CD14-positive monocyte (primary cell): ENCODE results near the gene MXRA5. TPM values are rescaled to one million over a fixed set of nuclear protein-coding genes. Genes with fewer than 3 reads are reported as not detected.

Experiments
- DNase-seq, 3 donors: peaks; one replicate each; pipeline ENCODE4 v3.0.0-alpha.2; 2011 to 2022
- H2AFZ ChIP-seq: 2 replicates; pipeline ENCODE4 v1.6.0; 2012; ENCODE audit warnings: mild to moderate bottlenecking, low read depth, low read length, inconsistent platforms; ENCODE audit not compliant: insufficient read depth, poor library complexity, severe bottlenecking
- H3K27ac ChIP-seq, 2 donors: 1 replicate in 1 of 2; 2 replicates in 1 of 2; pipeline ENCODE4 v1.5.1; 2012 to 2013; ENCODE audit warnings: low read length in 2 of 2, control low read depth in 1 of 2, inconsistent platforms in 1 of 2, low read depth in 1 of 2, mild to moderate bottlenecking in 1 of 2
- H3K27me3 ChIP-seq, 2 donors: one replicate each; pipeline versions ENCODE4 v1.6.0 to v1.6.1; 2011 to 2013; ENCODE audit warnings: low read length in 2 of 2; ENCODE audit not compliant: control insufficient read depth in 2 of 2, insufficient read depth in 2 of 2
- H3K36me3 ChIP-seq, 2 donors: replicated peaks in 1 of 2; 1 replicate in 1 of 2; 2 replicates in 1 of 2; pipeline versions ENCODE4 v1.5.1 to v1.6.1; 2012 to 2013; ENCODE audit warnings: low read length in 2 of 2, control low read depth in 1 of 2, inconsistent platforms in 1 of 2, mild to moderate bottlenecking in 1 of 2; ENCODE audit not compliant: insufficient read depth in 2 of 2, control insufficient read depth in 1 of 2
- H3K4me1 ChIP-seq, 2 donors: 1 replicate in 1 of 2; 2 replicates in 1 of 2; pipeline versions ENCODE4 v1.5.1 to v1.6.1; 2012 to 2013; ENCODE audit warnings: low read length in 2 of 2, control low read depth in 1 of 2, inconsistent platforms in 1 of 2, mild to moderate bottlenecking in 1 of 2, moderate library complexity in 1 of 2; ENCODE audit not compliant: insufficient read depth in 2 of 2, control insufficient read depth in 1 of 2
- H3K4me2 ChIP-seq: replicated peaks from 2 replicates; pipeline ENCODE3; 2012; ENCODE audit warnings: low read length, moderate library complexity, mild to moderate bottlenecking; ENCODE audit not compliant: poor library complexity, severe bottlenecking; ENCODE audit errors: extremely low read depth
- H3K4me3 ChIP-seq, 3 experiments: fragments of 200-600 bp in 1 of 3; sonication (generic) in 1 of 3; replicated peaks in 1 of 3; 1 replicate in 2 of 3; 2 replicates in 1 of 3; pipeline ENCODE4 v1.5.1; 2011 to 2013; ENCODE audit warnings: low read length in 3 of 3, mild to moderate bottlenecking in 3 of 3, control low read depth in 2 of 3, low read depth in 2 of 3, inconsistent platforms in 1 of 3, moderate library complexity in 1 of 3
- H3K79me2 ChIP-seq: 2 replicates; pipeline ENCODE4 v1.6.0; 2012; ENCODE audit warnings: mild to moderate bottlenecking, control low read depth, inconsistent platforms, low read length, moderate library complexity; ENCODE audit not compliant: insufficient read depth
- H3K9ac ChIP-seq: 2 replicates; pipeline ENCODE4 v1.6.0; 2017; ENCODE audit warnings: low read length, mild to moderate bottlenecking; ENCODE audit not compliant: insufficient read depth, poor library complexity, severe bottlenecking
- H3K9me3 ChIP-seq, 2 donors: replicated peaks in 1 of 2; 1 replicate in 1 of 2; 2 replicates in 1 of 2; pipeline versions ENCODE4 v1.5.1 to v1.6.1; 2012 to 2013; ENCODE audit warnings: low read length in 2 of 2, control low read depth in 1 of 2; ENCODE audit not compliant: control insufficient read depth in 1 of 2, insufficient read depth in 1 of 2
- H4K20me1 ChIP-seq: 2 replicates; pipeline ENCODE4 v1.6.0; 2012; ENCODE audit warnings: mild to moderate bottlenecking, low read length, control low read depth, moderate library complexity; ENCODE audit not compliant: insufficient read depth
- H3K27ac Mint-ChIP-seq, 7 donors: one replicate each; pipeline ENCODE4 v1.8.0; 2020; ENCODE audit warnings: mild to moderate bottlenecking in 7 of 7, mixed read lengths in 7 of 7, moderate library complexity in 6 of 7, inconsistent platforms in 2 of 7
- H3K27me3 Mint-ChIP-seq, 3 donors: one replicate each; pipeline ENCODE4 v1.8.0; 2021 to 2022; ENCODE audit warnings: low read depth in 3 of 3, mild to moderate bottlenecking in 3 of 3, mixed read lengths in 3 of 3, moderate library complexity in 3 of 3, inconsistent platforms in 1 of 3
- H3K36me3 Mint-ChIP-seq, 2 donors: one replicate each; pipeline ENCODE4 v1.8.0; 2020; ENCODE audit warnings: mixed read lengths in 2 of 2, inconsistent platforms in 1 of 2, mild to moderate bottlenecking in 1 of 2
- H3K4me1 Mint-ChIP-seq: one replicate; pipeline ENCODE4 v1.8.0; 2020; ENCODE audit warnings: mild to moderate bottlenecking, mixed read lengths
- H3K4me3 Mint-ChIP-seq, 2 donors: one replicate each; pipeline ENCODE4 v1.8.0; 2020; ENCODE audit warnings: mild to moderate bottlenecking in 2 of 2, mixed read lengths in 2 of 2, moderate library complexity in 1 of 2
- H3K9me3 Mint-ChIP-seq, 7 donors: one replicate each; pipeline ENCODE4 v1.8.0; 2020 to 2022; ENCODE audit warnings: mixed read lengths in 7 of 7, mild to moderate bottlenecking in 6 of 7, moderate library complexity in 6 of 7, inconsistent platforms in 2 of 7
- WGBS: methylation state at CpG from one replicate; pipeline ENCODE4 v1.1.5; 2013; ENCODE audit warnings: missing lambda C conversion rate; ENCODE audit not compliant: insufficient coverage; 5-methylcytosine and 5-hydroxymethylcytosine counted together
- intact Hi-C, 2 donors: fragments of 100-400 bp; cut with micrococcal nuclease; formaldehyde crosslinking; loops; one replicate each; pipeline versions ENCODE4 v1.15.0 to v1.15.1; 2023
- polyA plus RNA-seq, 3 donors: library from polyadenylated mRNA; depleted of rRNA in 1 of 3; unstranded in 2 of 3; stranded (reverse) in 1 of 3; fragments of 300-500 nt in 2 of 3; fragments of >200 nt in 1 of 3; fragmentation: Illumina TruSeq in 2 of 3; gene quantifications; 1 replicate in 2 of 3; 2 replicates in 1 of 3; pipeline ENCODE4 v1.2.3, GENCODE V29; 2012 to 2021
- TF ChIP-seq, protein P1 (sequence below): fragments of 200-600 bp; IDR thresholded peaks from one replicate; pipeline ENCODE4 v1.8.0; 2022; ENCODE audit warnings: antibody characterized with exemption, mild to moderate bottlenecking

The MXRA5 gene
- polyA plus RNA-seq, 3 donors: not detected

DNA sequence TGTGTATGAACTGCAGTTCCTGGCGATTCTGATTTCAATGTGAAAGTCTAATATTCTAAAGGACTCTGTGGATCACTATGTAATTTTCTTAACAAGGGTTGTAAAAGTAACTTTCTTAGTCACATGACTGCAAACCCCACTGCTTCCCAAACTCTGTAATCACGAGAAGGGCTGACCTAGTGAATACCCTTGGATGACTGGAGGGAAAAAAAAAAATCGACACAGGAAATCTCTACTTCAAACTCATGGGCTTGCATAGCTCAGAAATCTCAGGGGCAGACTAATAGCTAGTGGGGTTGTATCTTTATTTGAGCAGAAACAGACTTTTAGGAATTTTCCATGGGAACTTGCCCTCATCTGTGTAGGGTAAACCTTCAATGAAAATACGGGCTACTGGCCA is 4.8 kb upstream of the MXRA5 start:
- Mint-ChIP-seq H3K4me3 (no peak overlapping the region), H3K4me1 (no peaks in the 10 kb centered on the region), H3K27ac (no peak overlapping the region), H3K9me3 (peaks cover 2 to 20% (median 3%) of the 10 kb centered on the region in 7 donors), H3K36me3 (no peaks in the 10 kb centered on the region), H3K27me3 (peaks cover 2 to 20% (median 18%) of the 10 kb centered on the region in 3 donors)
- Histone ChIP-seq H3K27me3 (peaks cover under 1 to 17% of the 10 kb centered on the region in 2 donors), H4K20me1 (no peaks in the 10 kb centered on the region), H3K4me1 (no peaks in the 10 kb centered on the region), H3K4me3 (no peak overlapping the region), H3K27ac (no peak overlapping the region), H3K79me2 (no peaks in the 10 kb centered on the region), H3K9me3 (peaks cover 0 to 3% of the 10 kb centered on the region in 2 donors), H3K4me2 (no peak overlapping the region), H3K9ac (no peak overlapping the region), H2AFZ (no peak overlapping the region), H3K36me3 (no peaks in the 10 kb centered on the region)
- intact Hi-C loops: no loop called here
- DNase-seq: no peak
- TF ChIP-seq, protein P1, sequence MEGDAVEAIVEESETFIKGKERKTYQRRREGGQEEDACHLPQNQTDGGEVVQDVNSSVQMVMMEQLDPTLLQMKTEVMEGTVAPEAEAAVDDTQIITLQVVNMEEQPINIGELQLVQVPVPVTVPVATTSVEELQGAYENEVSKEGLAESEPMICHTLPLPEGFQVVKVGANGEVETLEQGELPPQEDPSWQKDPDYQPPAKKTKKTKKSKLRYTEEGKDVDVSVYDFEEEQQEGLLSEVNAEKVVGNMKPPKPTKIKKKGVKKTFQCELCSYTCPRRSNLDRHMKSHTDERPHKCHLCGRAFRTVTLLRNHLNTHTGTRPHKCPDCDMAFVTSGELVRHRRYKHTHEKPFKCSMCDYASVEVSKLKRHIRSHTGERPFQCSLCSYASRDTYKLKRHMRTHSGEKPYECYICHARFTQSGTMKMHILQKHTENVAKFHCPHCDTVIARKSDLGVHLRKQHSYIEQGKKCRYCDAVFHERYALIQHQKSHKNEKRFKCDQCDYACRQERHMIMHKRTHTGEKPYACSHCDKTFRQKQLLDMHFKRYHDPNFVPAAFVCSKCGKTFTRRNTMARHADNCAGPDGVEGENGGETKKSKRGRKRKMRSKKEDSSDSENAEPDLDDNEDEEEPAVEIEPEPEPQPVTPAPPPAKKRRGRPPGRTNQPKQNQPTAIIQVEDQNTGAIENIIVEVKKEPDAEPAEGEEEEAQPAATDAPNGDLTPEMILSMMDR: no peak
- WGBS: no CpG with 5 or more reads among the region's 4 CpGs

DNA sequence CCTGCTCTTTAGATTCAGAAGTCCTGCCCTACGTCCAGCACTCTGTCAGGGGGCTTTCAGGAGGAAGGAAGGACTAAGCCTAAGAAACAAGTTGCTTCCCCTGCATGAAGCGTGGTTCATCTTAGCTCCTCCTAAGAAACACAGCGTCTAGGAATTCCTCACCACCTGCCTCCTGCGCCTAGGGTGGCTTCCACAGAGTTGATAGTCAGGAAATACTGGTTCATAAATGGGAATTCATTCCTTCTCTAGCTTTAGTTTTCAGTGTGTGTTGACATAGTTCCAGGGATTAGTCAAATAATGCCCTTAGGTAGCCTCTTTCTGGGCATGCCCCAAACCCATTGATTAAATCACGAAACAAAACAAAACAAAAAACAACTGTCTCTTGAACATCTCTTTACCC is 1.7 kb upstream of the MXRA5 start:
- no peaks in the 10 kb centered on the region for H3K36me3 ChIP-seq
- intact Hi-C loops: no loop called here
- Mint-ChIP-seq H3K4me3 (no peak overlapping the region), H3K27ac (no peak overlapping the region), H3K27me3 (peaks cover 20 to 47% (median 46%) of the 10 kb centered on the region in 3 donors), H3K4me1 (no peaks in the 10 kb centered on the region), H3K36me3 (no peaks in the 10 kb centered on the region), H3K9me3 (peaks cover 2 to 30% (median 15%) of the 10 kb centered on the region in 7 donors)
- TF ChIP-seq, protein P1: no peak
- H3K27ac ChIP-seq: no peak overlapping the region
- no peak overlapping the region for H3K9ac ChIP-seq
- H2AFZ ChIP-seq: no peak overlapping the region
- no peaks in the 10 kb centered on the region for H3K79me2 ChIP-seq
- H4K20me1 ChIP-seq: no peaks in the 10 kb centered on the region
- DNase-seq: no peak
- H3K4me1 ChIP-seq: no peaks in the 10 kb centered on the region
- no peak overlapping the region for H3K4me3 ChIP-seq
- peaks cover 12 to 37% of the 10 kb centered on the region in 2 donors for H3K27me3 ChIP-seq
- H3K9me3 ChIP-seq: peaks cover 0 to 12% of the 10 kb centered on the region in 2 donors
- H3K4me2 ChIP-seq: no peak overlapping the region
- WGBS: 100% methylated on average over 1 of the region's 5 CpGs
